Smooth muscle cell (in vitro differentiated cells): ENCODE results near the gene TRIM46. TPM values are rescaled to one million over a fixed set of nuclear protein-coding genes. Genes with fewer than 3 reads are reported as not detected.

ENCODE experiments used
- DNase-seq: peaks from one replicate; lab custom pipeline; 2025; ENCODE audit not compliant: unreplicated experiment; lab: John Stamatoyannopoulos, UW
- H2AFZ ChIP-seq: fragments of 200-600 bp; sonication (generic); 2 replicates; pipeline ENCODE4 v1.6.0; 2016; ENCODE audit warnings: antibody characterized with exemption, low read depth, mild to moderate bottlenecking
- H3F3A ChIP-seq: fragments of 200-600 bp; sonication (generic); 2 replicates; pipeline ENCODE4 v1.6.0; 2017; ENCODE audit warnings: antibody characterized with exemption, low read depth
- H3K27ac ChIP-seq: fragments of 200-600 bp; sonication (generic); 2 replicates; pipeline ENCODE4 v1.5.1; 2016; ENCODE audit warnings: low read depth, mild to moderate bottlenecking
- H3K27me3 ChIP-seq: fragments of 200-600 bp; sonication (generic); 2 replicates; pipeline ENCODE4 v1.6.1; 2016; ENCODE audit warnings: low read depth, mild to moderate bottlenecking
- H3K36me3 ChIP-seq: fragments of 200-600 bp; sonication (generic); 2 replicates; pipeline ENCODE4 v1.5.1; 2016; ENCODE audit warnings: low read depth
- H3K4me1 ChIP-seq: fragments of 200-600 bp; sonication (generic); 2 replicates; pipeline ENCODE4 v1.5.1; 2016; ENCODE audit warnings: low read depth
- H3K4me2 ChIP-seq: fragments of 200-600 bp; sonication (generic); 2 replicates; pipeline ENCODE4 v1.6.0; 2016; ENCODE audit warnings: mild to moderate bottlenecking
- H3K4me3 ChIP-seq: fragments of 200-600 bp; sonication (generic); 2 replicates; pipeline ENCODE4 v1.5.1; 2016; ENCODE audit warnings: mild to moderate bottlenecking
- H3K79me2 ChIP-seq: fragments of 200-600 bp; sonication (generic); 2 replicates; pipeline ENCODE4 v1.6.0; 2016; ENCODE audit warnings: low read depth, mild to moderate bottlenecking
- H3K9ac ChIP-seq: fragments of 200-600 bp; sonication (generic); 2 replicates; pipeline ENCODE4 v1.6.0; 2016; ENCODE audit warnings: low read depth
- H3K9me3 ChIP-seq: fragments of 200-600 bp; sonication (generic); replicated peaks from 2 replicates; pipeline ENCODE4 v1.5.1; 2016; ENCODE audit warnings: low read depth
- H4K20me1 ChIP-seq: fragments of 200-600 bp; sonication (generic); 2 replicates; pipeline ENCODE4 v1.6.0; 2016; ENCODE audit warnings: low read depth
- CTCF ChIP-seq: fragments of 200-600 bp; sonication (generic); IDR thresholded peaks from 2 replicates; pipeline ENCODE4 v1.5.1; 2017; ENCODE audit warnings: borderline replicate concordance, mild to moderate bottlenecking, antibody characterized with exemption; ENCODE audit not compliant: insufficient read depth, poor library complexity, severe bottlenecking
- WGBS: methylation state at CpG from one replicate; pipeline ENCODE4 v1.1.7; 2016; ENCODE audit warnings: low lambda C conversion rate; 5-methylcytosine and 5-hydroxymethylcytosine counted together
- polyA plus RNA-seq: library from polyadenylated mRNA; unstranded; fragments of >200 nt; fragmentation: Nextera tagmentation; extraction: Ambion mirVana; gene quantifications from 2 replicates; pipeline ENCODE4 v1.2.1, GENCODE V29; 2016
- total RNA-seq: library from RNA; depleted of rRNA; stranded (reverse); fragments of >200 nt; gene quantifications from 2 replicates; pipeline ENCODE4 v1.2.3, GENCODE V29; 2014

The TRIM46 gene
- total and polyA plus RNA-seq, 2 experiments from 2014 or later = 3.6 to 3.8 TPM

DNA sequence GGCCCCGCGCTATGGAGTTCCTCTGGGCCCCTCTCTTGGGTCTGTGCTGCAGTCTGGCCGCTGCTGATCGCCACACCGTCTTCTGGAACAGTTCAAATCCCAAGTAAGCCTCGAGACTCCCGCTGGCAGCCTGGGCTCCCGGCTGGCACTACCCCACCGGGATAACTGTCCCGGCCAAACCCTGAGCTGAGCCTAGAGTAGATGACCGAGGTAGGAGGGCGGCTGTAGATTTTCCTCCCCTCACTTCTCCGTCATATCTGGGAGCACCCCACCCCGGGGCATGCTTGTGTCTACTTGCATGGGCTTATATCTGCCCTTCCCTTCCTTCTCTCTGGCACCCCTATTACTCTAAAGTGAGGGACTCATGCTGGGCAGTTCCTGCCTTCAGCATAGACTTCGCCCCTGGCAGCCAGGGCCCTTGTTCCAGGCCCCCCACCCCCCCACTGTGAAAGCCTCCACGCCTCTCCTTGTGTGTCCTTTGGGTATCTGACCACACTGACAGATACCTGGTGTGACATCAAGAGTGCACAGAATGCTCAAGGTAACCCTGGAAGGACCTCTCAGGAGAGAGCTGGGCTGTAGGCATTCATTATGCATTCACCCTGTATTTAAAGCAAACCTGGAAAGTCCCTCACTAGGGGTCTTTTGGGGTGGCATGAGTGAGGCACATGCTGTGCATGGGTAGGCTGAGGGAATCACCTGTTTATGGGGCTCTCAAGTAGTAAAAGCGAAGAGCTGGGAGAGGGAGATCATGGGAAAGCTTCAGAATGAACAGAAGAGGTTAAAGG, 45.5 kb upstream of the TRIM46 start:
- no peak for TF ChIP-seq CTCF
- Histone ChIP-seq H3K79me2 (peaks cover 8% of the 10 kb centered on the region), H3K4me2 (peak overlapping the region; percentile 88), H4K20me1 (no peaks in the 10 kb centered on the region), H3F3A (peaks cover 7% of the 10 kb centered on the region), H3K36me3 (no peaks in the 10 kb centered on the region), H3K9ac (peak overlapping the region; percentile 75), H3K9me3 (no peaks in the 10 kb centered on the region), H3K27me3 (peaks cover 5% of the 10 kb centered on the region), H3K4me3 (peak overlapping the region; percentile 77), H2AFZ (peak overlapping the region; percentile 50), H3K4me1 (peaks cover 40% of the 10 kb centered on the region), H3K27ac (peak overlapping the region; percentile 89)
- 7% methylated on average over 17 of the region's 17 CpGs for WGBS
- DNase-seq = no peak

GRCh38 chr1:155128755-155129473, 44.7 kb upstream of the TRIM46 start:
- Histone ChIP-seq H2AFZ (no peak overlapping the region), H3K4me2 (peak overlapping the region; percentile 88), H3K9me3 (no peaks in the 10 kb centered on the region), H3K36me3 (no peaks in the 10 kb centered on the region), H3K27me3 (peaks cover 5% of the 10 kb centered on the region), H3K9ac (peak overlapping the region; percentile 75), H3K4me3 (peak overlapping the region; percentile 77), H3K4me1 (peaks cover 40% of the 10 kb centered on the region), H3F3A (peaks cover 7% of the 10 kb centered on the region), H4K20me1 (no peaks in the 10 kb centered on the region), H3K27ac (peak overlapping the region; percentile 89), H3K79me2 (peaks cover 8% of the 10 kb centered on the region)
- DNase-seq = no peak
- TF ChIP-seq CTCF = no peak
- 22% methylated on average over 13 of the region's 14 CpGs for WGBS

DNA sequence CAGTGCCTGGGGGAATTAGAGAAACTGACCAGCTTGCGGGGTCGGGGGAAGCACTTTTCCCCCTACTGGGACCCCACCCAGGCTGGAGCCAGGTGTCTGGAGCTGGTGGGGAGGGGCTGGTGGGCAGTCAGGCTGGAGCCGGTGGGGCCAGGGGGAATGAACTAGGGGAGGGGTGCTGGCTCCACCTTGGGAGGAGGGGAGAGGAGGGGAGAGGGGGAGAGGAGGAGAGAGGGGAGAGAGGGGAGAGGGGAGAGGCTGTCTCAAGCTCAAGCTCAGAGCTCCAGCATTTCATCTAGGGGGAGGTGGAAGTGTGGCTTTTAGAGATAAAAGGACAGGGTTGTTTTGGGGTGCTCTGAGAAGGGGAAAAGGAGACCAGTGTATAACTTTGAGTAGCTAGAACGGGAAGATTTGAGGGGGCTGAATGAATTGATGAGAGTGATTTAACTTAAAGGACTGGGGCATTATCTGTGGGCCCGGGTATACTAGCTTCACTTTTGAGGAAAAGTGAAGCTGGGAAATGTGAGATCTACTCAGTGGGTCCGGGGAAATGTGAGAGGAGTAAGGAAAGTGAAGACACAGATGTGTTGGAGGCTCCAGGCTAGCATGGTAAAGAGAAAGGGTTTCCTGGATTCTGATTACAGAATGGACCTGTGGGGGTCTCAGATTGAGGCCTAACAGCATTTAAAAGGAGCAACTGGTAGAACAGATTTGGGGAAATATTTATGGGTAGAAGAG, 43.2 kb upstream of the TRIM46 start:
- Histone ChIP-seq H3K79me2 (peaks cover 8% of the 10 kb centered on the region), H3K4me1 (peaks cover 32% of the 10 kb centered on the region), H3K9me3 (no peaks in the 10 kb centered on the region), H3F3A (peaks cover 7% of the 10 kb centered on the region), H3K36me3 (no peaks in the 10 kb centered on the region), H3K27me3 (peaks cover 5% of the 10 kb centered on the region), H4K20me1 (no peaks in the 10 kb centered on the region), H2AFZ (no peak overlapping the region), H3K4me2 (peak overlapping the region; percentile 88), H3K9ac (peak overlapping the region; percentile 75), H3K4me3 (peak overlapping the region; percentile 77), H3K27ac (peak overlapping the region; percentile 89)
- DNase-seq = no peak
- no peak for TF ChIP-seq CTCF
- WGBS = 47% methylated on average over 6 of the region's 6 CpGs
